HepG2 (cell line): ENCODE results near the gene NACC2. TPM values are rescaled to one million over a fixed set of nuclear protein-coding genes. Genes with fewer than 3 reads are reported as not detected.

Source experiments
- AKAP8 ChIP-seq: sonication (generic); formaldehyde crosslinking; IDR thresholded peaks from 2 replicates; pipeline ENCODE4 v1.5.1; 2020; ENCODE audit warnings: mild to moderate bottlenecking, missing genetic modification reagents
- CAMTA2 ChIP-seq: sonication (generic); formaldehyde crosslinking; IDR thresholded peaks from 2 replicates; pipeline ENCODE4 v1.4.0; 2020; ENCODE audit warnings: mild to moderate bottlenecking, missing genetic modification reagents, borderline replicate concordance
- CREB3 ChIP-seq: sonication (generic); formaldehyde crosslinking; IDR thresholded peaks from 2 replicates; pipeline ENCODE4 v1.5.0; 2020; ENCODE audit warnings: missing genetic modification reagents
- FOXA3 ChIP-seq: IDR thresholded peaks from 2 replicates; pipeline ENCODE4 v1.6.1; 2016; ENCODE audit warnings: missing genetic modification reagents, missing compliant biosample characterization
- GABPA ChIP-seq, 2 experiments: IDR thresholded peaks; 2 replicates each; pipeline ENCODE4 v1.6.1; 2011 to 2016; ENCODE audit warnings: low read depth in 2 of 2, low read length in 1 of 2, missing biosample characterization in 1 of 2, missing genetic modification characterization in 1 of 2
- GABPB1 ChIP-seq: IDR thresholded peaks from 2 replicates; pipeline ENCODE4 v1.6.1; 2016; ENCODE audit warnings: mild to moderate bottlenecking, missing genetic modification reagents, moderate library complexity, missing compliant biosample characterization
- GLI4 ChIP-seq: sonication (generic); formaldehyde crosslinking; IDR thresholded peaks from 2 replicates; pipeline ENCODE4 v1.5.1; 2020; ENCODE audit warnings: missing genetic modification reagents, mild to moderate bottlenecking, moderate library complexity, borderline replicate concordance
- HOXA7 ChIP-seq: sonication (generic); formaldehyde crosslinking; IDR thresholded peaks from 2 replicates; pipeline ENCODE4 v1.8.1; 2022; ENCODE audit warnings: mild to moderate bottlenecking, missing genetic modification reagents, moderate library complexity
- KDM1A ChIP-seq: IDR thresholded peaks from 2 replicates; pipeline ENCODE4 v1.6.1; 2016; ENCODE audit warnings: missing compliant biosample characterization
- MXD3 ChIP-seq: IDR thresholded peaks from 2 replicates; pipeline ENCODE4 v1.6.1; 2016; ENCODE audit warnings: mild to moderate bottlenecking, missing biosample characterization, missing genetic modification reagents
- SETDB1 ChIP-seq: sonication (generic); formaldehyde crosslinking; IDR thresholded peaks from 2 replicates; pipeline ENCODE4 v1.5.1; 2020; ENCODE audit warnings: missing genetic modification reagents, mild to moderate bottlenecking, borderline replicate concordance
- SIN3A ChIP-seq: IDR thresholded peaks from 2 replicates; pipeline ENCODE4 v1.6.1; 2011; ENCODE audit warnings: low read depth, mild to moderate bottlenecking, control low read depth, low read length, borderline replicate concordance
- SRSF4 ChIP-seq: fragments of 200-400 bp; formaldehyde crosslinking; IDR thresholded peaks from one replicate; pipeline ENCODE4 v1.6.1; 2018; ENCODE audit warnings: mild to moderate bottlenecking, low read depth, low read length, moderate library complexity; ENCODE audit not compliant: poor library complexity, severe bottlenecking
- TFDP1 ChIP-seq: IDR thresholded peaks from 2 replicates; pipeline ENCODE4 v1.6.1; 2016; ENCODE audit warnings: missing compliant biosample characterization, missing genetic modification reagents, borderline replicate concordance
- TSC22D2 ChIP-seq: sonication (generic); formaldehyde crosslinking; IDR thresholded peaks from 2 replicates; pipeline ENCODE4 v1.5.1; 2020; ENCODE audit warnings: missing genetic modification reagents, mild to moderate bottlenecking, borderline replicate concordance
- ZBTB7B ChIP-seq: sonication (generic); formaldehyde crosslinking; IDR thresholded peaks from 2 replicates; pipeline ENCODE4 v1.4.0; 2020; ENCODE audit warnings: missing genetic modification reagents
- ZNF10 ChIP-seq: sonication (generic); formaldehyde crosslinking; IDR thresholded peaks from 2 replicates; pipeline ENCODE4 v1.4.0; 2020; ENCODE audit warnings: mild to moderate bottlenecking, low read depth, missing genetic modification reagents, borderline replicate concordance
- ZNF205 ChIP-seq: IDR thresholded peaks from 2 replicates; pipeline ENCODE4 v1.6.1; 2018; ENCODE audit warnings: missing biosample characterization, missing genetic modification reagents
- ZNF232 ChIP-seq: sonication (generic); formaldehyde crosslinking; IDR thresholded peaks from 2 replicates; pipeline ENCODE4 v1.4.0; 2020; ENCODE audit warnings: missing genetic modification reagents, borderline replicate concordance
- ZNF24 ChIP-seq: fragments of 450-650 bp; IDR thresholded peaks from 2 replicates; pipeline ENCODE4 v1.6.1; 2017; ENCODE audit warnings: antibody characterized with exemption, mild to moderate bottlenecking
- ZNF556 ChIP-seq: sonication (generic); formaldehyde crosslinking; IDR thresholded peaks from 2 replicates; pipeline ENCODE4 v1.4.0; 2020; ENCODE audit warnings: mild to moderate bottlenecking, missing genetic modification reagents, borderline replicate concordance
- ZNF580 ChIP-seq: IDR thresholded peaks from 2 replicates; pipeline ENCODE4 v1.6.1; 2016; ENCODE audit warnings: low read depth, borderline replicate concordance
- ZNF879 ChIP-seq: sonication (generic); formaldehyde crosslinking; IDR thresholded peaks from 2 replicates; pipeline ENCODE4 v1.8.1; 2023; ENCODE audit warnings: missing genetic modification reagents
- ZSCAN20 ChIP-seq: sonication (generic); formaldehyde crosslinking; IDR thresholded peaks from 2 replicates; pipeline ENCODE4 v1.4.0; 2020; ENCODE audit warnings: missing genetic modification reagents, mild to moderate bottlenecking, borderline replicate concordance
- polyA plus RNA-seq, 8 experiments: library from polyadenylated mRNA; depleted of rRNA in 3 of 8; stranded (reverse) in 7 of 8; unstranded in 1 of 8; fragments of >200 nt; fragmentation: Illumina TruSeq in 4 of 8; extraction: Trizol in 4 of 8; gene quantifications; 2 replicates each; pipeline versions ENCODE4 v1.2.1 to v1.2.3, GENCODE V29; 2011 to 2016; ENCODE audit warnings: low read depth in 4 of 8, missing spikeins in 1 of 8, mixed read lengths in 1 of 8; ENCODE audit not compliant: insufficient read depth in 1 of 8
- total RNA-seq, 5 experiments: library from RNA; depleted of rRNA; stranded (reverse); fragments of >200 nt; fragmentation: Illumina TruSeq; extraction: Trizol; gene quantifications; 2 replicates each; pipeline ENCODE4 v1.2.3, GENCODE V29; 2016; ENCODE audit warnings: low read depth in 1 of 5

The NACC2 gene
- total and polyA plus RNA-seq, 2 of the 13 experiments (the other 11 are each of a cell fraction or from before 2014, with no cell fraction given) = 5.9 to 12.3 TPM

- TF ChIP-seq TSC22D2 (no peak), ZNF205 (CRISPR knock-in tag) (no peak), FOXA3 (CRISPR knock-in tag) (no peak), AKAP8 (CRISPR knock-in tag) (no peak), KDM1A (CRISPR knock-in tag) (0 out of 2 replicates have a peak, but pooled peaks have one; percentile 17), SIN3A (peak; percentile 51; the same call in 1 of the 2 replicates), ZNF556 (CRISPR knock-in tag) (0 out of 2 replicates have a peak, but pooled peaks have one; percentile 8), CAMTA2 (CRISPR knock-in tag) (no peak; the same call in 1 of the 2 replicates), SETDB1 (CRISPR knock-in tag) (no peak), ZBTB7B (CRISPR knock-in tag) (peak; percentile 77), GABPB1 (CRISPR knock-in tag) (peak; percentile 53; the same call in 1 of the 2 replicates), ZNF580 (CRISPR knock-in tag) (peak; percentile 47; the same call in 1 of the 2 replicates), GABPA (IDR thresholded peaks at IDR 0.05; ENCODE audit: low read depth, low read length) (no peak), GABPA (CRISPR knock-in tag; IDR thresholded peaks at IDR 0.05; ENCODE audit: low read depth) (0 out of 2 replicates have a peak, but pooled peaks have one; percentile 13), TFDP1 (CRISPR knock-in tag) (peak; percentile 44; the same call in 1 of the 2 replicates), ZNF879 (CRISPR knock-in tag) (no peak), ZNF10 (CRISPR knock-in tag) (no peak), GLI4 (CRISPR knock-in tag) (0 out of 2 replicates have a peak, but pooled peaks have one; percentile 76), ZSCAN20 (CRISPR knock-in tag) (no peak), ZNF24 (no peak), SRSF4 (no peak), ZNF232 (no peak), CREB3 (no peak), MXD3 (peak; percentile 75; the same call in 1 of the 2 replicates), HOXA7 (CRISPR knock-in tag) (no peak)
Measured at GRCh38 chr9:136119061-136119882, 24.2 kb upstream of the NACC2 start (continued).
